HG03469 (cell line): ENCODE measurements around the gene HBG2.
"Not testable (repeated sequence)": the region's sequence is repeated elsewhere in the genome, so short reads cannot be mapped to it uniquely, and the experiment has no call there.

ENCODE experiments used
- ATAC-seq: cut with Tn5 transposase; IDR thresholded peaks from one replicate; pipeline ENCODE4 v1.9.1; 2021; ENCODE audit warnings: mild to moderate bottlenecking, moderate library complexity, moderate number of reproducible peaks; ENCODE audit not compliant: unreplicated experiment

HBG2 gene

DNA sequence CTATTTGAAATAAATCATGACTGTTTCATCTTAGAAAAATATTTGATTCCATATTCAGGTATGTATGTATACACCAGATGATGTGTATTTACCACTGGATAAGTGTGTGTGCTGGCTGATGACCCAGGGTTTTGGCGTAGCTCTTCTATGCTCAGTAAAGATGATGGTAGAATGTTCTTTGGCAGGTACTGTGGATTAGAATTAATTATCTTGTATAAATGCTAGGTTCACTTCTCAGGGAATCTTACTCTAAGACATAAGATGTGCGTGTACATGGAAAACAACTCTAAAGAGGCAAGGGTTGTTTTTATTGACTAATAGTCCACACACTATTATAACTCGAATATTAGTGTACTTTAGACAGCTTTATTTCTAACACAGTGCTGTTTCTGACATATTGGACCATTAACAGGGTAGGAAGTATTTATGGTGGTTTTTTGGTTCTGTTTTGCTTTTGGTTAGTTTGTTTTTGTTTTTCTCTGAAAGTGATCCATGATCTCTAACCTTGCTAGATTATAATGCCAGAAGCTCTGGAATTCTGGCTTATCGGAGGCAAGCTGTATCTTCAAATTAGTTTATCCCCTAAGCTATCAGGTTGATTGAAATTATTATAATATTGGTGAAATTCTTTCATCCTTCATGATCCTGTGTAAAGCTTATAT lies 3.9 kb downstream of the HBG2 start:
- no peak for ATAC-seq

DNA sequence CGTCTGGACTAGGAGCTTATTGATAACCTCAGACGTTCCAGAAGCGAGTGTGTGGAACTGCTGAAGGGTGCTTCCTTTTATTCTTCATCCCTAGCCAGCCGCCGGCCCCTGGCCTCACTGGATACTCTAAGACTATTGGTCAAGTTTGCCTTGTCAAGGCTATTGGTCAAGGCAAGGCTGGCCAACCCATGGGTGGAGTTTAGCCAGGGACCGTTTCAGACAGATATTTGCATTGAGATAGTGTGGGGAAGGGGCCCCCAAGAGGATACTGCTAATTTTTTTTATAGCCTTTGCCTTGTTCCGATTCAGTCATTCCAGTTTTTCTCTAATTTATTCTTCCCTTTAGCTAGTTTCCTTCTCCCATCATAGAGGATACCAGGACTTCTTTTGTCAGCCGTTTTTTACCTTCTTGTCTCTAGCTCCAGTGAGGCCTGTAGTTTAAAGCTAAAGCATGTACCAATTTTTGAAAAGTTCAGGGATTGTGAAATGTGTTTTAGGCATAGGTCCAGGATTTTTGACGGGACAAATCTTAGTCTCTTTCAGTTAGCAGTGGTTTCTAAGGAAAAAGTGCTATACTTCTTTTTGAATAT lies 4.7 kb downstream of the HBG2 start, which contains the start of gene HBG1:
Gene HBG1, minus strand, starts transcription at position 51 of the 590 bp plus-strand sequence. CDS start 53 bp downstream, outside the sequence.
- ATAC-seq = not testable (repeated sequence)

DNA sequence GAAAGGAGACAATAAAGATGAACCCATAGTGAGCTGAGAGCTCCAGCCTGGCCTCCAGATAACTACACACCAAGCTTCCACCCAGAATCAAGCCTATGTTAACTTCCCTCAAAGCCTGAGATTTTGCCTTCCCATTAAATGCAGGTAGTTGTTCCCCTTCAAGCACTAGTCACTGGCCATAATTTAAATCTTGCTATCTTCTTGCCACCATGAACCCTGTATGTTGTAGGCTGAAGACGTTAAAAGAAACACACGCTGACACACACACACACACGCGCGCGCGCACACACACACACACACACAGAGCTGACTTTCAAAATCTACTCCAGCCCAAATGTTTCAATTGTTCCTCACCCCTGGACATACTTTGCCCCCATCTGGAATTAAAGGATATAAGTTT lies 6.1 kb downstream of the HBG2 start:
- not testable (repeated sequence) for ATAC-seq

DNA sequence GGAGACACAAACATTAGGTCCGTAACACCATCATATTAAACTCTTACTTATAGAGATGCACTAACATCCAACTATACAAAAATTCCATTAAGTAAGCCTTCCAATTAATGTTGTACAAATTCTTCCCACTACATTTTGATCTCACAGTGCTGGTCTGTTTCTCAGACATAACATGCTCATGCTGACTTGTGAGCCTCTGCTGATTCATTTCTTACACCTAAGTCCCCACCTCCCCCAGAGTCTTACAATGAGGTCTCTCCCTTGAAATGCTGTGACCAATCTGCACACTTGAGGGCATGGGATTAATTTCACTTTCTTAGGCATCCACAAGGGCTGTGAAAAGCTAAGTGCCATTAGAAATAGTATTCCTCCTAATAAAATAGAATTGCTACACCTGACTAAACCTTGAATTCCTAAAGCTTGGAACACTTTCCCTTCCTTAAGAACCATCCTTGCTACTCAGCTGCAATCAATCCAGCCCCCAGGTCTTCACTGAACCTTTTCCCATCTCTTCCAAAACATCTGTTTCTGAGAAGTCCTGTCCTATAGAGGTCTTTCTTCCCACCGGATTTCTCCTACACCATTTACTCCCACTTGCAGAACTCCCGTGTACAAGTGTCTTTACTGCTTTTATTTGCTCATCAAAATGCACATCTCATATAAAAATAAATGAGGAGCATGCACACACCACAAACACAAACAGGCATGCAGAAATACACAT lies 6.9 kb downstream of the HBG2 start:
- no peak for ATAC-seq

DNA sequence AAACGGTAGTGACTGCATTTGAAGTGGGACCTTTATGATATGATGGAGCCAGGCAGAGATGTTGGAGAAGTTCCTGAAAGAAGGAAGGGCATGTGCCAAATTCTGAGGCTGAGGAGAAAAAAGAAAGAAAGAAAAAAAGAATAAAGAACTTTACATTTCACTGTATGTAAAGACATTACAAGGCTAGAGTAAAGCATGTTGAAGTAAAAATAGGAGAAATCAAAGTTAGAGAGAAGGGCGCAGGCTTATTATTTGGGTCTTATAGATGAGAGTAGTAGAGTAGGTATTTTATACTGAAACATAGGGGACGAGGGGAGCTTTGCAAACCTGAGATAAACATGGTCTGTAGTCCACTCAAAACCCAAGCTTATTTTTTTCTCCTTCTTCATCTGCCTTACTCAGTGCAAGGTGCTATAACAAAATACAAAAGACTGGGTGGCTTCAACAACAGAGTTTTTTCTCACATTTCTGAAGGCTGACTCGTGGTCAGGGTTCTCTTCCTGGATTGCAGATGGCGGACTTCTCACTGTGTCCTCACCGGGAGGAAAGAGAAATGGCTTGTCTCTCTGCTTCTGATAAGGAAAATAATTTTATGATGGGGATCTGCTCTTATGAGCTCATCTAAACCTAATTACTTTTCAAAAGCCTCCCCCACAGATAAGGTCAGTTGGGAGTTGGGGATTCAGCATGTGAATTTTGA lies 7.7 kb downstream of the HBG2 start:
- ATAC-seq = no peak

DNA sequence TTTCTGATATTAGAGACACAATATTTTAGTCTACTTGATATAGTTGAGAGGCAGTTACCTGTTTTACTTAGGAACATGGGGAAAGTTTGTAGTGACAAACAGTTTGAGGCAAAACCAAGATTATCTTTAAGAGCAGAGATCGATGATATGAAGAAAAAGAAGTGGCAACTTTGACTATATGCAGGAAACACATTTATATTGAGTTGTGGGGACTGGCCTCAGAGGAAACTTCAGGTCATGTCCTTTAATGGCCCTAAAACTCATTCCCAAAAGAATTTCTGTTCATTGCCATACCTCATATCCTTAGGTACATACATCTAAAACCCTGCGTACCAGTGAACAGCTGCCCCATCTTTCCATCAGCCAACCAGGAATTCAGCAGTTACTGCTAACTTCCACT lies 9.4 kb downstream of the HBG2 start:
- no peak for ATAC-seq

DNA sequence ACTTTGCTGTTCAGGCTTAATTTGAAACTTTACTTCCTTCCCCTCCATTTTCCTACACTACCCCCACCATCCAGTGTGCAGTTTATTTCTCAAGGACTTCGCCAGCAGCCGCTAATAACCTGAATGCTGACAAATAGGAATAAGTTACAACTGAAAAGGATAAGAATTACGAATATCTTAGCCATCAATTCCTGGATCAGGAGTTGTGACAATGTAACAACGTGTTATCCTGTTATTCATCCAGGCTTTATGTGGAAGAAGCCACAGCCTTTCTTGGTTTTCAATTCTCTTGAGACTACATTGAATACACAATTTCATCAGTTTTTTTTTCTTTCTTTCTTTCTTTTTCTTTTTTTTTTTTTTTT lies 10.8 kb downstream of the HBG2 start:
- ATAC-seq = no peak

DNA sequence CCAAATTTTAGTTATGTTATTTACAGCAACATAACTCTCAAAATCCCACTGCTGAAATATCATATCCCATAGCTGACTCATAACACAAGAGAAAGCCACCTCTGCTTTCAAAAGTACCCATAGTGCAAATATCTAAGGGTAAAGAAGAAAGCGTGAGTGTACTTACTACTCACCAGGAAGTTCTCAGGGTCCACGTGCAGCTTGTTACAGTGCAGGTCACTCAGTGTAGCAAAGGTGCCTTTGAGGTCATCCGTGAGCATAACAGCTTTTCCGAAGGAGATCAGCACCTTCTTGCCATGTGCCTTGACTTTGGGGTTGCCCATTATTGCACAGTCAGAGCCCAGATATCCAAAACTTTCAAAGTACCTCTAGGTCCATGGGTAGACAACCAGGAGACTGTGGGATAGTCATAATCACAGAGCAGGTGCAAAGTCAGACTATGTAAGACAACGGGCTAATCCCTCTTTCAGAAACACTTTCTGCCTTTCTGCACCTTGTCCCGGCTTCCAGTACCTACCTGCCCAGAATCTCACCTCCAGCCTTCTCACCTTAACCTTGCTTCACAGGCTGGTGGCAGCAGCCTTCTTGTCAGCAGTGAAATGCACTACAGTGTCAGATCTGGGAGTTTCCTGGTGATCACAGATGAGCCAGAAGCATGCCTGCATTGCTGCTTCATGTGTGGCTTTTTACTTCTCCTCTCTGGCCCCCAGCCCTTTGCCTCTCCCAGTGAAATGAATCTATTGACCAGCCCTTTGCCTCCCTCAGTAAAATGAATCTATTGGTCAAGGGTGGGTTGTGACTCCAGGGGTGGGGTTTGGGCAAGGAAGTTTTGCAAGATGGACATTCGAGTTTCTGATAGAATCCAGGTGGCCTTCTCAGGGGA lies 11.4 kb downstream of the HBG2 start:
- ATAC-seq = no peak

DNA sequence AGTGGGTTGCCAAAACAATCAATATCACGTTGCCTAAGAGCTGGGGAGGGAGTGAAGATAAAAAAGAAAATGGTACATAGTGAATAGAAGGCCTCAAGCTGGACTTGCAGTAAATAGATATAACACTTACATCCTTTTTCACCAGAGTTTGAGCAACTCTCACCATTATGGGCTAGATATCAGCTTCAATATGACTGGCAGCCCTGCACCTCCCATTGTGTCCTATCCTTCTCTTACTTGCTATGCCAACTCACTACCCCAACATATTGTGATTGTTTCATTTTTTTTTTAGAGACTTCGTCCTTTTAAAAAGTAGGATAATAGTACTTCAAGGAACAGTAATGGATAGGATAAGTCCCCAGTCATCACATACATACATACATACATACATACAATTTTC lies 12.4 kb downstream of the HBG2 start:
- ATAC-seq = no peak

DNA sequence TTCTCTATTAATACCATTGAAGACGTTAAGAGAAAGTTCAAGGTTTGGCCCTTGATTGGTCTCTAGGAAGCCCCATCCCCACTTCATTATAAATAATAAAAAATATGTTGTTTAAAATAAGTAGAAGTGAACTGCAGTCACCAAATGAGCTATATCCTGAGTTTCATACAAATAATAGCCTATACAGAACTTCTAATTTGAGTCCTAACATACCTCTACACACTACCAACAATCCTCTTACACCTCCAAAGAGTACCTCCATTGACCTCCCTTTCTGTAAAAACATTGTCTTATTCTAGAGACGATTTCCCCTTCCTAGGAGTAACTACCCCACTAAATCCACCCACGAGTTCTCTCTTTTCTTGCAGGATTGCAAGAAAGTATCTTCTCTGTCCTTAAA lies 13.1 kb downstream of the HBG2 start:
- ATAC-seq = no peak

DNA sequence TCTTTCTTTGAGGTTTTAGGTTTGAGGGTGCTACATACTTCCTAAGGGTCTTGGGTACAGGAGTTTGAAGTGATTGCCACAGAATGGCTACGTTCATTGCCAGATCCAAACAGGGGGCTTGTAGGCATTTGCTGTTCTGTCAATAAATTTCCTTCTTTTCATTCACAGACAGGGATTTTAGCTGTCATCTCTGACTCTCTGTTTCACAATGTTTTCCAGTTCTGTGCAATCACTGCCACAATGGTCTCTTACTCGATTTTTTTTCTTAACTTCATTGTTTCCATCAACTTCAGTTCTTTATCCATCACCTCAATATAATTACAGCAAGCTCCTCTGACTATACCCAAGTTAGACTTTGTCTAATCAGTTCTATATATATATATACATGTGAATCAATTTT lies 14.1 kb downstream of the HBG2 start:
- ATAC-seq = no peak

DNA sequence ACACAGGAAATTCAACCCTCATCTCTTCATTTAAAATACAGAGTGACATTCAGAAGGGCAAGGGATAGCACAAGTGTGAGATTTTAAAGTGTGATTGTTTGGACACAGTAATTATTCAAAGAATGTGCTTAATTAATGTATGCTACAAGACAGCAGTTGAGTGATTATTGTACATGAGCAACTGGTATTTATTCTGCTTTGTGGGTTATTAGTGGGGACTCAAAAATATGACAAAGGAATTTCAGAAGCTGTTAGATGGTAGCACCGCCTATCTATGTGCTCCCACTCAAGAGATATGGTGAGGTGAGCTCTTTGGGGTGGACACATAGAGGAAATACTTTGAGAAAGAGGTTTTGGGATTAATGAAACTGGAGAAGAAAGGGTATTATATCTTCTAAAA lies 14.5 kb downstream of the HBG2 start:
- no peak for ATAC-seq

DNA sequence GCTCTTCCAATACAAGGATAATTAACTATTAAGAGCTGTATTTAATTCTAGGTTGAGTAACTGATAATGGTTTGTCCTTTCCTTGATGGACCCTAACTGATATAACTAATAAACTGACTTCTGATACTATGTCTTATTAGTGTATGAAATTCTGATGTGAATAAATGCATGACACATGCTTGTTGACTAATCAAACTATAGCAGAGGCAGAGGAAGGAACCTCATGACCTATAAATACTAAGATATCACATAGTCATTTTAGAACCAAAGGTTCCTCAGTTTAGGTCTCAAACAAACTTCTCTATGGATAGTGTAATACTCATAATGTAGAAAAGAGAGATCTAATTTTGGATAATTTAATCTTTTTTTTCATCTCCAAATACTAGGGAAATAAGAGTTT lies 15.5 kb downstream of the HBG2 start:
- ATAC-seq = no peak

DNA sequence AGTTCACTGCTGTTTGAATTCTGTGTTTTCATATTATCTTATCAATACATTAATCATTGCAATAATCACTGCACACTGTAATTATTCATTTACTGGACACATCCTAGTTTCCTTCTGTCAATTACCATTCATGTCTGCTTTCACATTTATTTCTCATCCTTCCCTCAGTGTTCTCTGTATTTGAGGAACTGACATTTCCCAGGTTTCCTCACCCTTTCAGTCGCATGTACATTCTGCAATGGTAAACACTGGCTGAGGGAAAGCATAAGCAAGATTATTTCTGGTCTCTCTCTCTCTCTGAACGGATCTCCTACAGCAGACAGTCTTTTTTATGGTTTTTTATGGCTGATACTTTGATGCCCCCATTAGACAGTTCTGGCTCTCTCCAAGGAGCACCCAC lies 16.1 kb downstream of the HBG2 start:
- no peak for ATAC-seq

DNA sequence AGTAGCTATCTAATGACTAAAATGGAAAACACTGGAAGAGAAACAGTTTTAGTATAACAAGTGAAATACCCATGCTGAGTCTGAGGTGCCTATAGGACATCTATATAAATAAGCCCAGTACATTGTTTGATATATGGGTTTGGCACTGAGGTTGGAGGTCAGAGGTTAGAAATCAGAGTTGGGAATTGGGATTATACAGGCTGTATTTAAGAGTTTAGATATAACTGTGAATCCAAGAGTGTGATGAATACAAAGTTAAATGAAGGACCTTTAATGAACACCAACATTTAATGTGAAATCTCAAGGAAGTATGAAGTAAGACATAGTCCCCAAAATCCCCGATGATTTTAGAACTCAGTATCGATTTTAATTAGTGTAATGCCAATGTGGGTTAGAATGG lies 17.2 kb downstream of the HBG2 start:
- no peak for ATAC-seq

DNA sequence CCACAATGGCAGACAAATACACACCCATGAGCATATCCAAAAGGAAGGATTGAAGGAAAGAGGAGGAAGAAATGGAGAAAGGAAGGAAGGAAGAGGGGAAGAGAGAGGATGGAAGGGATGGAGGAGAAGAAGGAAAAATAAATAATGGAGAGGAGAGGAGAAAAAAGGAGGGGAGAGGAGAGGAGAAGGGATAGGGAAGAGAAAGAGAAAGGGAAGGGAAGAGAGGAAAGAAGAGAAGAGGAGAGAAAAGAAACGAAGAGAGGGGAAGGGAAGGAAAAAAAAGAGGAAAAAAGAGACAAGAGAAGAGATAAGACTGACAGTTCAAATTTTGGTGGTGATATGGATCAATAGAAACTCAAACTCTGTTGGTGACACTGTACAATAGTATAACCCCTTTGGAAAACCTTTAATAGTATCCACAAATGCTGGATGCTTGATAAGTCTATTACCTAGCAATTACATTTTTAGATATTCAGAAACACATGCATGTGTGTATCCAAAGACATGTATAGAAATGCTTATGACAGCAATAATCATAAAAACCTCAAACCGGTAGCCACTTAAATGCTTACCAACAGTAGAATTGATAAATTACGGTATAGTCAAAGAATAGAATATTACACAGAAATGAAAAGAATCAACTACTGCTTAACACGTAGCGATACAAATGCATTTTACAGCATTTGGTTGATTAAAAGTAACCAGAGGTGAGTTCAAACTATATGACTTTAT lies 19.1 kb downstream of the HBG2 start:
- ATAC-seq = no peak

DNA sequence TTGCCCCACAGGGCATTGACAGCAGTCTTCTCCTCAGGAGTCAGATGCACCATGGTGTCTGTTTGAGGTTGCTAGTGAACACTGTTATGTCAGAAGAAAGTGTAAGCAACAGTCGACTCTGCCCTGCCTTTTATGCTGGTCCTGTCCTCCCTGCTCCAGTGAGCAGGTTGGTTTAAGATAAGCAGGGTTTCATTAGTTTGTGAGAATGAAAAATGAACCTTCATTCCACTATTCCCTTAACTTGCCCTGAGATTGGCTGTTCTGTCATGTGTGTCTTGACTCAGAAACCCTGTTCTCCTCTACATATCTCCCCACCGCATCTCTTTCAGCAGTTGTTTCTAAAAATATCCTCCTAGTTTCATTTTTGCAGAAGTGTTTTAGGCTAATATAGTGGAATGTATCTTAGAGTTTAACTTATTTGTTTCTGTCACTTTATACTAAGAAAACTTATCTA lies 20.2 kb downstream of the HBG2 start, which contains the start of gene HBD:
Gene HBD, minus strand, starts transcription at position 103 of the 454 bp plus-strand sequence. Its CDS starts 50 bp downstream, at position 53.
- peak; percentile 71 for ATAC-seq

DNA sequence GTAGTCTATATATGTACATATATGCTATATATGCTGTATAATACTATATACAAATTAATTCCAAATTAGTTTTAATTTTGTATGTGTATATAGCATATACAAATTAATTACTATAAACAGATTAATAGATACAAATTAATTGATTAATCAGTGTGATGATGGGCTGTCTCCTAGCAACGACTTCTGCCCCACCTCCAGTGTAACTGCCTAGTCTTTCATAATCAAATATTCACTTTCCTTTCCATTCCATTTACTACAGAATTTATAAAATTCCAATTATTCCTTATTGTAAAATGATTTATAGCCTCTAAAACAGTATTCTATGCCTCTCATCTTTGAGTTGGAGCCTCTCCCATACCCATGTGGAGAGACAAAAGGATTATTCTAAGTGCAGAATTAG lies 21.3 kb downstream of the HBG2 start:
- no peak for ATAC-seq

DNA sequence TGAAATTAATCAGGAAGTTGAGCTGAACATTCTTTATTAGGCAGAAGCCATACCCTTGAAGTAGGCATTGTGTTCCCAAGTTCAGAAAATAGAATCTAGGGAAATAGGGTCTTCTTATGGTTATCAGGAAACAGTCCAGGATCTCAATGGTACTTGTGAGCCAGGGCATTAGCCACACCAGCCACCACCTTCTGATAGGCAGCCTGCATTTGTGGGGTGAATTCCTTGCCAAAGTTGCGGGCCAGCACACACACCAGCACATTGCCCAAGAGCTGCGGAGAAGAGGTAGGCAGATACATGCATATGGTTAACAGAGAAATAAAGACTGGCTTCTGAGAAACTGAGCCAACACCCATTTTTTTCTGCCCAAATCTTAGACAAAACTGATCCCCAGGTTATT lies 21.8 kb downstream of the HBG2 start:
- ATAC-seq = no peak

DNA sequence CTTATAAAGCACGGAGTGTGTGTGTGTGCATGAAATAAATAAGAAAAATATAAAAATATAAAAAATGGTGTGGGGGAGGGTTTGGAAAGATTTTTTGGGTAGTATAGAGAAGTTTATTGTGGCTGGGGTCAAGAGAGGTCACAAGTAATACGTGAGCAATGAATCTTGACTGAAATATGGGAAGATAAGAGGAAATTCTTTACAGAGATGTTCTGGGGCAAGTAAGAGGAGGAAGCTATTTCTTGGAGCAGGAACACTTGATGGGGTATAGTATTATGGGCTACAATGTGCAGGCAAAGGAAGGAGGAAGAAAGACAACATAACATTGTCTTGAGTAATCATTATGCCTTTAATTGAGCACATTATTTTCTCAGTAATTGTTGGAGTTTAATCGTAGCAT lies 22.4 kb downstream of the HBG2 start:
- no peak for ATAC-seq
